AG04449 (cell line): ENCODE measurements around the gene NTMT1.
A peak's percentile ranks its signal among the peaks of the same experiment; 100 is the strongest.

Experiments used
- CTCF ChIA-PET: fragments of 350-600 bp; formaldehyde crosslinking; extraction: SDS; loops from one replicate; lab custom pipeline; 2021; ENCODE audit warnings: antibody characterized with exemption; lab: Yijun Ruan, JAX
- POLR2A ChIA-PET: fragments of 400-600, 350-600 bp; formaldehyde crosslinking; extraction: SDS; loops from one replicate; lab custom pipeline; 2020; ENCODE audit warnings: antibody characterized with exemption, inconsistent platforms; lab: Yijun Ruan, JAX
- DNase-seq: peaks from one replicate; pipeline ENCODE4 v3.0.0-alpha.2; 2010; ENCODE audit warnings: low read depth, low spot score
- H3K4me3 ChIP-seq: 2 replicates; pipeline ENCODE4 v1.5.1; 2011; ENCODE audit warnings: low read depth, mild to moderate bottlenecking, control low read depth, low read length
- TF ChIP-seq, protein P1 (sequence below): IDR thresholded peaks from one replicate; pipeline ENCODE4 v1.5.1; 2011; ENCODE audit warnings: mild to moderate bottlenecking, moderate library complexity, low read length, control low read depth, inconsistent platforms; ENCODE audit not compliant: insufficient read depth; ENCODE audit errors: missing control alignments

Gene NTMT1

GRCh38 chr9:129665814-129666520 is 40.0 kb downstream of the NTMT1 start:
- TF ChIP-seq, protein P1, sequence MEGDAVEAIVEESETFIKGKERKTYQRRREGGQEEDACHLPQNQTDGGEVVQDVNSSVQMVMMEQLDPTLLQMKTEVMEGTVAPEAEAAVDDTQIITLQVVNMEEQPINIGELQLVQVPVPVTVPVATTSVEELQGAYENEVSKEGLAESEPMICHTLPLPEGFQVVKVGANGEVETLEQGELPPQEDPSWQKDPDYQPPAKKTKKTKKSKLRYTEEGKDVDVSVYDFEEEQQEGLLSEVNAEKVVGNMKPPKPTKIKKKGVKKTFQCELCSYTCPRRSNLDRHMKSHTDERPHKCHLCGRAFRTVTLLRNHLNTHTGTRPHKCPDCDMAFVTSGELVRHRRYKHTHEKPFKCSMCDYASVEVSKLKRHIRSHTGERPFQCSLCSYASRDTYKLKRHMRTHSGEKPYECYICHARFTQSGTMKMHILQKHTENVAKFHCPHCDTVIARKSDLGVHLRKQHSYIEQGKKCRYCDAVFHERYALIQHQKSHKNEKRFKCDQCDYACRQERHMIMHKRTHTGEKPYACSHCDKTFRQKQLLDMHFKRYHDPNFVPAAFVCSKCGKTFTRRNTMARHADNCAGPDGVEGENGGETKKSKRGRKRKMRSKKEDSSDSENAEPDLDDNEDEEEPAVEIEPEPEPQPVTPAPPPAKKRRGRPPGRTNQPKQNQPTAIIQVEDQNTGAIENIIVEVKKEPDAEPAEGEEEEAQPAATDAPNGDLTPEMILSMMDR: no peak
- CTCF ChIA-PET: interaction anchor here (0.9 to 2.0 kb wide), 5 partner anchors 11 to 120 kb away, joined by 3 to 7 read pairs (median 4); no protein-coding TSS in a partner anchor
- H3K4me3 ChIP-seq: peak overlapping the region; percentile 76
- no peak for DNase-seq
- POLR2A ChIA-PET: interaction anchor here (0.6 to 1.4 kb wide), 3 partner anchors 9 to 61 kb away, joined by 3 to 5 read pairs (median 3); no protein-coding TSS in a partner anchor

GRCh38 chr9:129666575-129666974 is 40.6 kb downstream of the NTMT1 start:
- H3K4me3 ChIP-seq: peak overlapping the region; percentile 76
- TF ChIP-seq, protein P1: no peak
- DNase-seq: no peak
- ChIA-PET CTCF (interaction anchor here (0.9 to 2.0 kb wide), 5 partner anchors 10 to 119 kb away, joined by 3 to 7 read pairs (median 5); no protein-coding TSS in a partner anchor), POLR2A (interaction anchor here (0.6 to 1.0 kb wide), 2 partner anchors 31 to 60 kb away, joined by 3 read pairs; no protein-coding TSS in a partner anchor)

- POLR2A ChIA-PET: no interaction called here
- no peak for DNase-seq
- CTCF ChIA-PET: interaction anchor here (0.8 to 2.0 kb wide), 6 partner anchors 9 to 118 kb away, joined by 3 to 7 read pairs (median 4); no protein-coding TSS in a partner anchor
- TF ChIP-seq, protein P1: no peak
- peak overlapping the region; percentile 76 for H3K4me3 ChIP-seq
These were observed 41.4 kb downstream of the NTMT1 start for GRCh38 chr9:129667378-129667777.

DNA sequence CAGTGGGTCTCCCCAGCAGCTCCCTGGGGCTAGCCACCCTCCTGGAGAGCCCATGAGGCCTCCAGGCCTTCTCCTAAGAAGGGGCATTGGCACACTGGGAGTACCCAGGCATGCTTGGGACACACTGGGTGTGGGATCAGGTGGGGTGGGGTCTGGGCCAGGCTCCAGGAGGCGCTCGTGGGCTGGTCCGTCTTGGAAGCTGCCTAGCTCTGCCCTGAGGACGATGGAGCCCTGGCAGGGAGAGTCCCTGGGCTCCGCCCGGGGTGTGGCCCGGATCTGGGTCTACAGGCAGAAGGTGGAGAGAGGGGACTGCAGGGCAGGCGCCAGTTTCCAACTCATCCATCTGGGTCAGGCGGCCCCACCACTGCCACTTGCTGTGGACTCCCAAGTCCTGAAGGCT is 41.9 kb downstream of the NTMT1 start:
- TF ChIP-seq, protein P1: no peak
- POLR2A ChIA-PET: no interaction called here
- CTCF ChIA-PET: interaction anchor here (0.8 to 2.0 kb wide), 5 partner anchors 9 to 118 kb away, joined by 3 to 7 read pairs (median 4); no protein-coding TSS in a partner anchor
- peak overlapping the region; percentile 76 for H3K4me3 ChIP-seq
- no peak for DNase-seq

DNA sequence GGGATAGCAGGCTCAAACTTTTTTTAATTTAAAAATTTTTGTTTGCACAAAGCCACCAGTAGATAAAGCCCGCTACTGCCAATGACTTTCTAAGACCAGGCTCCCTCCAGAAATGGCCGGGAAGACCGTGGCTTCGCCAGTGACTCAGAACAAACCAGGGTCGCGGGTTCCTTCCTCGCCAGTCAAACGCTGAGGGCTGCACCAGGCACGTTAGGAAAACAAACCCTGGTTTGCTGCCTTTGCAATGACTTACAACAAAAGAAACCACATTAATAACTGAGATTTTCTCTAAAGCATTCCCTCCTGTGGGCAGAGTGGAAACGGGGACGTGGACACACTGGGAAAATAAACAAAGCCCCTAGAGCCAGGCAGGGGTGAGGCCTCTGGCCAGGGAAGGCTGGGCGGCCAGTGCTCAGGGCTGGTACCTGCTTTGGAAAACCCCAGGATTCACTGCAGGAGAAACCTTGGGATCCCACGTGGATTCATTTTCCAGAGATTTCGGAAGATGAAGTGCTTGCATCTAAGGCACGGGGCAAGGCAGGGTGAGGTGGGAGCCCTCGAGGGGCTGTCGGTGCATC is 43.3 kb downstream of the NTMT1 start:
- ChIA-PET POLR2A (interaction anchor here (0.6 kb wide), 1 partner anchor 348 kb away, joined by 3 read pairs; no protein-coding TSS in a partner anchor), CTCF (no interaction called here)
- DNase-seq: peak; percentile 53
- H3K4me3 ChIP-seq: peak overlapping the region; percentile 25
- TF ChIP-seq, protein P1: no peak

- TF ChIP-seq, protein P1: no peak
- DNase-seq: no peak
- ChIA-PET POLR2A (no interaction called here), CTCF (no interaction called here)
- no peak overlapping the region for H3K4me3 ChIP-seq
These were observed 44.0 kb downstream of the NTMT1 start for GRCh38 chr9:129669946-129670345.
